Heart left ventricle (tissue), 16 donors: ENCODE data around the gene OR6V1. TPM values are rescaled to one million over a fixed set of nuclear protein-coding genes. Genes with fewer than 3 reads are reported as not detected.
A peak's percentile ranks its signal among the peaks of the same experiment; 100 is the strongest.

Source experiments
- ATAC-seq, 4 donors: fragments of 200-7000 bp; cut with Tn5 transposase; one replicate each; pipeline ENCODE4 v1.9.1; 2020 to 2022; ENCODE audit warnings: moderate library complexity in 4 of 4, mild to moderate bottlenecking in 3 of 4, moderate number of reproducible peaks in 1 of 4
- DNase-seq, 5 donors: peaks; one replicate each; pipeline ENCODE4 v3.0.0-alpha.2; 2020
- H3K27ac ChIP-seq, 12 donors: fragments of 200-600 bp; sonication (generic) in 4 of 12; one replicate each; pipeline versions ENCODE4 v1.5.0 to v1.8.0; 2016 to 2022; ENCODE audit warnings: mild to moderate bottlenecking in 2 of 12
- H3K27me3 ChIP-seq, 9 donors: fragments of 200-600 bp; sonication (generic) in 2 of 9; one replicate each; pipeline versions ENCODE4 v1.5.1 to v1.8.0; 2016 to 2022; ENCODE audit warnings: mild to moderate bottlenecking in 3 of 9
- H3K36me3 ChIP-seq, 9 donors: fragments of 200-600 bp; sonication (generic) in 2 of 9; one replicate each; pipeline versions ENCODE4 v1.5.0 to v1.8.0; 2018 to 2022; ENCODE audit warnings: mild to moderate bottlenecking in 2 of 9
- H3K4me1 ChIP-seq, 12 donors: fragments of 200-600 bp; sonication (generic) in 4 of 12; one replicate each; pipeline versions ENCODE4 v1.5.0 to v1.8.0; 2016 to 2022; ENCODE audit warnings: mild to moderate bottlenecking in 3 of 12
- H3K4me3 ChIP-seq, 12 donors: fragments of 200-600 bp; sonication (generic) in 4 of 12; one replicate each; pipeline versions ENCODE4 v1.5.0 to v1.8.0; 2017 to 2022; ENCODE audit warnings: mild to moderate bottlenecking in 9 of 12, moderate library complexity in 4 of 12
- H3K9me3 ChIP-seq, 12 donors: fragments of 200-600 bp; sonication (generic) in 4 of 12; one replicate each; pipeline versions ENCODE4 v1.5.0 to v1.8.0; 2016 to 2022; ENCODE audit warnings: mild to moderate bottlenecking in 1 of 12
- POLR2A ChIP-seq, 2 donors: fragments of 450-650 bp; IDR thresholded peaks; one replicate each; pipeline ENCODE4 v1.6.1; 2017; ENCODE audit warnings: antibody characterized with exemption in 2 of 2, mild to moderate bottlenecking in 2 of 2, moderate library complexity in 2 of 2
- WGBS, 4 donors: extraction: QIAGEN DNeasy Blood & Tissue Kit in 2 of 4; methylation state at CpG; one replicate each; pipeline versions ENCODE4 v1.1.5 to v1.1.7; 2013 to 2018; 5-methylcytosine and 5-hydroxymethylcytosine counted together
- intact Hi-C, 10 donors: fragments of 100-400 bp; cut with DNase I; formaldehyde crosslinking; loops; one replicate each; pipeline versions ENCODE4 v1.11.1 to v1.14.2; 2022
- long read RNA-seq, 3 donors: library from polyadenylated mRNA; unstranded; transcript quantifications; one replicate each; pipeline ENCODE4 v2.0.0, GENCODE V29; 2020 to 2021
- polyA plus RNA-seq, 2 donors: library from polyadenylated mRNA; stranded (reverse); fragments of 200-250 nt; gene quantifications; one replicate each; pipeline ENCODE4 v1.2.3, GENCODE V29; 2013
- total RNA-seq, 9 donors: library from RNA; depleted of rRNA in 2 of 9; stranded (reverse); fragments of >200 nt in 2 of 9; fragmentation: NEBNext Ultra II Directional in 3 of 9; extraction: Animal tissue kit (Norgen Biotek cat#: 25700) in 3 of 9; gene quantifications; one replicate each; pipeline versions ENCODE4 v1.1.0 to v1.2.4, GENCODE V29; 2016 to 2023
- TF ChIP-seq, protein P1 (sequence below), 12 donors: fragments of 200-600 bp; sonication (generic) in 4 of 12; IDR thresholded peaks; one replicate each; pipeline versions ENCODE4 v1.5.0 to v1.8.0; 2018 to 2022; ENCODE audit warnings: antibody characterized with exemption in 12 of 12, mild to moderate bottlenecking in 5 of 12
- donor health status: ischemic (EF 13 %, LVEDD 7.1; RV severe dilation, severe dysfunction).
- donor health status: healthy with polysubstance abuse.
- donor health status: DM: no; HTN: yes; CAD: no.
- donor health status: DM: no; HTN: no; CAD: no.
- donor health status: ischemic (EF 25% LVEDD 6.9; RV normal size, moderate dysfunction).
- donor health status: ischemic (EF 25% LVEDD 5.7; RV mildly dilated, moderate dysfunction).
- donor health status: healthy.
- donor health status: DM: yes; HTN: yes; CAD: no.
- donor health status: ischemic (EF 35%, LVEDD 5.7; RV mildly dilated, moderate dysfunction).
- donor health status: nonischemic (EF 11% LVEDD 7.7; RV severe dilation, severe dysfunction).
- donor health status: DM: yes; HTN: yes; CAD: no.
- donor health status: PGD.
- donor health status: ischemic (EF 29% LVEDD 5.4; RV normal size, mild dysfunction).
- donor health status: nonischemic (EF 23%, LVEDD 6.1; RV moderate dilation, normal function).

The OR6V1 gene, protein sequence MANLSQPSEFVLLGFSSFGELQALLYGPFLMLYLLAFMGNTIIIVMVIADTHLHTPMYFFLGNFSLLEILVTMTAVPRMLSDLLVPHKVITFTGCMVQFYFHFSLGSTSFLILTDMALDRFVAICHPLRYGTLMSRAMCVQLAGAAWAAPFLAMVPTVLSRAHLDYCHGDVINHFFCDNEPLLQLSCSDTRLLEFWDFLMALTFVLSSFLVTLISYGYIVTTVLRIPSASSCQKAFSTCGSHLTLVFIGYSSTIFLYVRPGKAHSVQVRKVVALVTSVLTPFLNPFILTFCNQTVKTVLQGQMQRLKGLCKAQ
- total RNA-seq (not detected), polyA plus RNA-seq (not detected)
- long read RNA-seq, donor 1 = 0 reads
- long read RNA-seq, donor 2 = 0 reads
- long read RNA-seq, donor 3 = 0 reads

DNA sequence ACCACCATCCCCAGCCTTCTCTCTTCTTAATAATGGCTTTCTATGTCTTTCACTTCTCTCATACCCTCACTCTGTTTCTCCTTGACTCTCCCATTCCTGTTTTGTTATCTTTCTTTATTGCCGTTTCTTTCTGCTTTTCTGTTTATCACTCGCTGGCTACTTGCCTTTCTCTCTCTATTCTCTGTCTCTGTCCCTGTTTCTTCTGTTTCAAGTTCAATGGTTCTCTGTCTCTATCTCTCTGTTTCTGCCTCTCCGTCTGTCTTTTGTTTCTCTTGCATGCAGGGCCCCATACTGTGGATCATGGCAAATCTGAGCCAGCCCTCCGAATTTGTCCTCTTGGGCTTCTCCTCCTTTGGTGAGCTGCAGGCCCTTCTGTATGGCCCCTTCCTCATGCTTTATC is at the start of gene OR6V1:
OR6V1 (plus strand) TSS at position 301 of the 400 bp plus-strand sequence; CDS start at position 301, 0 bp downstream.
- TF ChIP-seq, protein P1, sequence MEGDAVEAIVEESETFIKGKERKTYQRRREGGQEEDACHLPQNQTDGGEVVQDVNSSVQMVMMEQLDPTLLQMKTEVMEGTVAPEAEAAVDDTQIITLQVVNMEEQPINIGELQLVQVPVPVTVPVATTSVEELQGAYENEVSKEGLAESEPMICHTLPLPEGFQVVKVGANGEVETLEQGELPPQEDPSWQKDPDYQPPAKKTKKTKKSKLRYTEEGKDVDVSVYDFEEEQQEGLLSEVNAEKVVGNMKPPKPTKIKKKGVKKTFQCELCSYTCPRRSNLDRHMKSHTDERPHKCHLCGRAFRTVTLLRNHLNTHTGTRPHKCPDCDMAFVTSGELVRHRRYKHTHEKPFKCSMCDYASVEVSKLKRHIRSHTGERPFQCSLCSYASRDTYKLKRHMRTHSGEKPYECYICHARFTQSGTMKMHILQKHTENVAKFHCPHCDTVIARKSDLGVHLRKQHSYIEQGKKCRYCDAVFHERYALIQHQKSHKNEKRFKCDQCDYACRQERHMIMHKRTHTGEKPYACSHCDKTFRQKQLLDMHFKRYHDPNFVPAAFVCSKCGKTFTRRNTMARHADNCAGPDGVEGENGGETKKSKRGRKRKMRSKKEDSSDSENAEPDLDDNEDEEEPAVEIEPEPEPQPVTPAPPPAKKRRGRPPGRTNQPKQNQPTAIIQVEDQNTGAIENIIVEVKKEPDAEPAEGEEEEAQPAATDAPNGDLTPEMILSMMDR (IDR thresholded peaks at IDR 0.05) = no peak
- TF ChIP-seq POLR2A (IDR thresholded peaks at IDR 0.05) = no peak
- WGBS, 4 donors = 84 to 94% (median 89%) methylated on average over 4 of the region's 4 CpGs
- peaks cover 0 to 6% (median 0%) of the 10 kb centered on the region in 12 donors for H3K9me3 ChIP-seq
- H3K4me3 ChIP-seq = no peak within 1 kb of the TSS
- ATAC-seq (no peak), DNase-seq (no peak)
- peak within 1 kb of the TSS in 6 of 12 donors; percentile 65 to 83 (median 74) for H3K27ac ChIP-seq
- H3K4me1 ChIP-seq = peaks cover 0 to 25% (median 5%) of the 10 kb centered on the region in 12 donors
- no peaks in the 10 kb centered on the region for H3K36me3 ChIP-seq
- no peaks in the 10 kb centered on the region for H3K27me3 ChIP-seq
- intact Hi-C loops = no loop called here

DNA sequence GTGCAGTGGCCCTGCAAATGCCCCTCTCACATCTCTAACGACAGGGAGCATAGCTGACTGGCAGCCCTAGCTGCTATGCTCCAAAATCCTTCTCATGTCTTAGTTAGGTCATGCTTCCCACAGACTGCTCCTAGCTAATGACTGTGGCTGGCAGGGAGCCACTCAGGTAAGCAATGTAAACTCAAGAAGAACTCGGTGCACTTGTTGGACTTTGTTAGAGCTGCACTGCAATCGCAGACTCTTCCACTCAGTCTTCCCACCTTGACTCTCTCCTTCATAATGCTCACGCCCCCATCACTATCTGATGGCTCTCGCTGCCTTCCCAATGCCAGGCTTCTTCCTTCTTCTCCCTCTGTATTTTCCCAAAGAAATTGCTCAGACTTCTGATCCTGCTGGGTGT is 49.2 kb upstream of the OR6V1 start:
- Histone ChIP-seq H3K27ac (no peak overlapping the region), H3K9me3 (peaks cover 0 to 10% (median 0%) of the 10 kb centered on the region in 12 donors), H3K4me3 (peak overlapping the region in 3 of 12 donors; percentile 18 to 31 (median 29)), H3K36me3 (no peaks in the 10 kb centered on the region), H3K27me3 (peaks cover 0 to 7% (median 0%) of the 10 kb centered on the region in 9 donors), H3K4me1 (peaks cover 0 to 5% (median 0%) of the 10 kb centered on the region in 12 donors)
- WGBS, 4 donors = 85 to 90% (median 88%) methylated on average over 5 of the region's 5 CpGs
- ATAC-seq (no peak), DNase-seq (no peak)
- intact Hi-C loops = loop anchor here in 7 of 10 donors (1.0 to 5.0 kb wide), 5 partner anchors 122 to 151 kb away; partner anchors contain the start of gene EPHB6 (in 3 of the 7)
- TF ChIP-seq, protein P1 (IDR thresholded peaks at IDR 0.05) = no peak
- TF ChIP-seq POLR2A (IDR thresholded peaks at IDR 0.05) = no peak

DNA sequence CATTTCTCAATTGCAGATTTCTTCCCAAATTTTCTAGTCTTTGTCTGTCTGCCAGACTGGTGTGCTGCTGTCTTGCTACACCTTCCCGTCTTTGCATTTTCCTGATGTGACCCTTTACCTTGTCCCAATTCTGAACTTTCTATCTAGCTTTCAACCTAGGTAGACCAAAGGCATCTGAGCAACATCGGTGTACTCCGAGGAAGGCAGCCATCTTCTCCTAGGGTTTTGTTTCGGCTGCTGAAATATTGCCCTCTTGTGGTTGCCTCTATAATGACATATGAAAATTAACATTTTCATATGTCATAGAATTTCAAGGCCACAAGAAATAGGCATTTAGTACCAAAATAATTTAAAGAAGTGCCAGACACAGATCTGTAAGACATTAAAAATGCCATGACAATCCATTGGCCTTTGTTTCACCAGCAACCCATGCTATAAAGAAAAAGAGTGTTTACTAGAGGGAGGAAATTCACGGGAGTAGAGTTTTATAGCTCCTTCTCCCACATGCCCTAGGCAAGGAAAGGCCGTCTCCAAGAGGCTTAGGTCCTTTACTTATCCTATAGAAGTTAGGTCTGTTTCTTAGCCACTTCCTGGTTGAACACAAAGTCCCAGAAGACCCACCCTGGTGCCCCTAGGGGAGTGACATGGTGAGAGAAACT is 48.6 kb upstream of the OR6V1 start:
- DNase-seq (no peak), ATAC-seq (peak in 2 of 4 donors; percentile 42 to 53)
- Histone ChIP-seq H3K4me3 (peak overlapping the region in 4 of 12 donors; percentile 18 to 31 (median 26)), H3K4me1 (peaks cover 0 to 5% (median 0%) of the 10 kb centered on the region in 12 donors), H3K9me3 (peaks cover 0 to 10% (median 0%) of the 10 kb centered on the region in 12 donors), H3K36me3 (no peaks in the 10 kb centered on the region), H3K27me3 (peaks cover 0 to 7% (median 0%) of the 10 kb centered on the region in 9 donors), H3K27ac (no peak overlapping the region)
- WGBS, 4 donors = 28 to 36% (median 34%) methylated on average over 6 of the region's 6 CpGs
- no peak for TF ChIP-seq POLR2A (IDR thresholded peaks at IDR 0.05)
- TF ChIP-seq, protein P1 (IDR thresholded peaks at IDR 0.05) = peak; percentile 61 to 81 (median 72)
- intact Hi-C loops = loop anchor here in 8 of 10 donors (1.0 to 5.0 kb wide), 5 partner anchors 123 to 151 kb away; partner anchors contain the start of gene EPHB6 (in 4 of the 8)
